Stimulated activated CD4-positive, alpha-beta T cell treated with anti-CD3 and anti-CD28 coated beads, Interleukin-2, amount 100 ng/mL, for 48 hours (primary cell): ENCODE data around the gene TMEM183A.
"Not testable (repeated sequence)": the region's sequence is repeated elsewhere in the genome, so short reads cannot be mapped to it uniquely, and the experiment has no call there.

ENCODE experiments used
- DNase-seq, 2 donors: peaks; one replicate each; pipeline ENCODE4 v3.0.0-alpha.2; 2020

Gene TMEM183A

DNA sequence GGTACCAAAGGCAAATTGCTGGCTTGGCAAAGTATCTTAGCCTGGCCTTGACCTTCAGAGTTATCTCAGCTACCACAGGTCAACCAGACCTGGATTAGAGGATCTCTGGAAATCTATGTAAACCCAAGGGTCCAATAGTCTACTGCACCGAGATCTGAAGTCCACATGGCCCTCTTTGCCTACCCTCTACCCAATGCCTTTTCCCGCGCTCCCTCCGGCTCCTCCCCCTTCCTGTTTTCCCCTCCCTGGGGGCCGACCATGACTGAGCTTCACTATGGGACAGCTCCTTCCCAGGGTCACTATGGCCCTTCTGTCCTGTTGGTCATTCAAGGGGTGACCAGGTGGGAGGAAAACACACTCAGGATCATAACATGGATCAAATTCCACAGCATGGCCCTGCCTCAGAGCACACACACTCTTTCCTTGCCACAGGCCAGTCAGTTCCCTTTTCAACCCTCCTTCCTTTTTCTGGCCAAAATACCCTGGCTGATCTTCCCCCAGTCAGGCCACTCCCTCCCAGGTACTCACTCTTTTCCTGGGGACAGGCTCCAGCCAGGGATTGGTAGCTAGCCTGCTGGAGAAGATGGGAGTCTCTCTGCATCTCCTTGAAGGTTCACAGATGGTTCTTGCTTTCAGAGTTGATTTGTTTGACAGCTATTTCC, 19.1 kb upstream of the TMEM183A start:
- no peak for DNase-seq

DNA sequence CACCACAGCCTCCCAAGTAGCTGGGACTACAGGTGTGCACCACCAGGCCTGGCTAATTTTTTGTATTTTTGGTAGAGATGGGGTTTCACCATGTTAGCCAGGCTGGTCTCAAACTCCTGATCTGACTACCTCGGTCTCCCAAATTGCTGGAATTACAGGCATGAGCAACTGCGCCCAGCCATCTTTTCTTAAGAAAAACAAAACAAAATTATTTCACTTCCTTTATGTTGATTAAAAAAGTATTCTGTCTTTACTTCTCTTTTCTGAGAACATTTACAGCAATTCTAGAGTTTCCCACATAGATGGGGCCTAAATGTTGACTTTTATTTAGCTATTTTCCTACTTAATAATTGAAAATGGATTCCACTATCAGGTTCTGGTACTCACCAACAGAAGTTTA, 17.3 kb upstream of the TMEM183A start:
- DNase-seq: no peak

DNA sequence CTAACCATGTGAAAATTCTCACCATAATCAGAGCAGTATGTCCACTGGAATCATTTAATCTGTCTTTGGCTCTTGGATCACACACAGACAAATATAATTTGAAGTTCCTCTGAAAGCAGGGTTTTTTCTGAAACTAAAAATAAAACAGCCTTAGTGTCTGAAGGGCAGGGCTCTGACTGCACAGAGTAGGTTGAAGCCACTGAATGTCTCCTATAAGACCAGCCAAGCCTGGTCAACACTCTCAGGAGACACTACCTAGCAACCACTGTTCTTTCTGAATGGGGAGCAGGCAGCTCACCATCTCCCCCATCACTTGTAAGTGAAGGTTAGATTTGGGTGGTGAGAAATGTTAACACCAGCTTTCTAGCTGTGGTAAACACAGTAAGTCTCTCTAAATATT, 16.1 kb upstream of the TMEM183A start:
- no peak for DNase-seq

DNA sequence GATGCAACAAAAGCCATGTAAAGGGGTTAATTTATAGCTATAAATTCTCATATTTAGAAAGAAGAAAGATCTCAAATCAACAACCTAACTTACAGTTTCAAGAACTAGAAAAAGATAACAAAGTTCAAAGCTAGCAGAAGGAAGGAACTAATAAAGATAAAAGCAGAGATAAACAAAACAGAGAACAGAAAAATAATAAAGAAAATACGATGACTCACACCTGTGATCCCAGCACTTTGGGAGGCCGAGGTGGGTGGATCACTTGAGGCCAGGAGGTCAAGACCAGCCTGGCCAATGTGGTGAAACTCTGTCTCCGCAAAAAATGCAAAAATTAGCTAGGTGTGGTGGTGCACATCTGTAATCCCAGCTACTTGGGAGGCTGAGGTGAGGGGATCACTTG, 12.4 kb upstream of the TMEM183A start:
- DNase-seq: no peak

DNA sequence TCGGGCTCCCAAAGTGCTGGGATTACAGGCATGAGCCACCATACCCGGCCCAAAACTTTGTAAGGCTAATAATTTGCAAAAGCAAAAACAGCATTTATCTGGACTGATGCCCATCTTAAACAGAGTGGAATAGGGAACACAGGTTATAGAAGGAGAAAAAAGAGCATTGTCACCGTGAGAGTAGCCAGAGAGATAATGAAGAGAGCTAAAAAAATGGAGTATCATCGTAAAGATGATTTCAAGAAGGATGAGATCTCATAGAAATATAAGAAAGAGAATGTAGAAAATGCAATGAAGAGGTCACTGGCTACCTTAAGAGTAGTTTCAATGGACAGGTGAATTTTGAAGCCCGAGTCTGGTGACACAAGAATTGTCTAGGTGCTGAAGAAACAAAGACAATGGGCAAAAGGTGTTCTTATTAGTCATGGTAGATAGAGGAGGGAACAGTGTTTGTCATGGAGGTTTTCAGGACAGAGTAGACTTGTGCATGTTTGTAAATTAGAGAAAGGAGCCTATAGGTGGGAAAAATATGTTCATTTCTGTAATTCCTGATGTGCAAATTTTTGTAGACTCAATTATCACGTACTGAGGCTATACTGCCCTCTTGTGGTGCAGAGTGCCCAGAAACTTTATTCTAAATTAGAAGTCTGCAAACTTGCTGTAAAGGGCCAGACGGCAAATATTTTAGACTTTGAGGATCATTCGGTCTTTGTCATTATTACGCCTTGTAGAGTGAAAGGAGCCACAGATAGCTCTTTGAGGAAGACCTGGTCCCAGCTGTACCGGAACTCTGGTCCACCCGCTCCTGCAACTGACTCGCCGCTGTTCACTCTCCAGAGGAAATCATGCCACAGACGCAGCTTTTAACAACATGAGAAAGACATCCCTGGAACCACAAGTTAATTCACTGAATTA, 8.1 kb upstream of the TMEM183A start:
- DNase-seq: peak; percentile 70 to 75

DNA sequence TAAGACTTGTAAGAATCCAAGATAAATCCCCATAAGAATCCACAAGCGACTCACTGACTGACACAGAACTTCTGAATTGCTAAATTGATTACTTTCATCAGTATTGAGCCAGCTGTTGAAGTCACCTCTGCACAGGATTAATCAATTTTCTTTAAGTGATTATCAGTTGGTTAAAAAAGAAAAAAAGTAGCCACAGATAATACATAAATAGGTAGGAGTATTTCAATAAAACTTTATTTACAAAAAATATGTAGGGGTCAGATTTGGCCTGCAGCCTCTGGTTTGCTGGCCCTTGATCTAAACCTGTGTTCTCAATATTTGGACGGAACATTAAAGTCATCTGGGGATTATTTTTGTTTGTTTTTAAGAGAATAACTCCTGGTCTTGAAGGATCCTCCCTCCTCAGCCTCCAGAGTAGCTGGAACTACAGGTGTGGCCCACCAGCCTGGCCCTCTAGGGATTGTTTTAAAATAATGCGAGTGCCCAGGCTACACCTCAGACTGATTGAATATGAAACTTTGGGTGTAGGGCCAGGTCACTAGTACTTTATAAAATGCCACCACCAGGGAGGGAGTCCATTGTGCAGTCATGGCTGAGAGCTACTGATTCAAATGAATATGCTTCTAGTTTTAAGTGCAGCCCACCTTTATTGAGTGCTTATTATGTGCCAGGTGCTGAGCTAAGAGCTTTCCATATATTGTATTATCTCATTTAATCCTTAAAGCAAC, 6.8 kb upstream of the TMEM183A start:
- no peak for DNase-seq

DNA sequence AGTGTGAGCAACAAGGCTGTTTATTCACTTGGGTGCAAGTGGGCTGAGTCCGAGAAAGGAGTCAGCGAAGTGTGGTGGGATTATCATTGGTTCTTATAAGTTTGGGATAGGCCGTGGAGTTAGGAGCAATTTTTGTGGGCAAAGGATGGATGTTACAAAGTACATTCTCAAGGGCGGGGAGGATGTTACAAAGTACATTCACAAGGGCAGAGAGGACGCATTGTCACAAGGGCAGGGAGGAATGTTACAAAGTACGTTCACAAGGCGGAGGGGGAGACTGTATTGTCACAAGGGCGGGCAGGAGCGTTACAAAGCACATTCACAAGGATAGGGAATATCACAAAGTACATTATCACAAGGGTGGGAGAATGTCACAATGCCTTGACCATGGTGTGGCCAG, 5.2 kb upstream of the TMEM183A start:
- no peak for DNase-seq

DNA sequence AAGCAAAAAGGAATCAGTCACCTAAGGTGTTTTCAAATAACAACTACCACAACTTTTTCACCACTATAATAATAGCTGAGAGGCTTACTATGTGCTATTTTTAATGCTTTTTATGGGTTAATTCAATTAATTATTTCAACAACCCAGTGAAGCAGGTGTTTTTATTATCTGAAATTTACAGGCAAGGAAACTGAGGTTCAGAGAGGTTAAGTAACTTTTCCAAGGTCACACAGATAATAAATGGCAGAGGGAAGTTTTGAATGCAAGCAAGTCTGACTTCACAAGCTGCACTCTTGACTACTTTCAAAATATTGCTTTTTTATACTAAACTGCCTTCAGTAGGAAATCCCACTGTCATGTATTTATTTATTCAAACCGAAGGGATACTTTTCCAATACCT, 4.2 kb upstream of the TMEM183A start:
- no peak for DNase-seq

DNA sequence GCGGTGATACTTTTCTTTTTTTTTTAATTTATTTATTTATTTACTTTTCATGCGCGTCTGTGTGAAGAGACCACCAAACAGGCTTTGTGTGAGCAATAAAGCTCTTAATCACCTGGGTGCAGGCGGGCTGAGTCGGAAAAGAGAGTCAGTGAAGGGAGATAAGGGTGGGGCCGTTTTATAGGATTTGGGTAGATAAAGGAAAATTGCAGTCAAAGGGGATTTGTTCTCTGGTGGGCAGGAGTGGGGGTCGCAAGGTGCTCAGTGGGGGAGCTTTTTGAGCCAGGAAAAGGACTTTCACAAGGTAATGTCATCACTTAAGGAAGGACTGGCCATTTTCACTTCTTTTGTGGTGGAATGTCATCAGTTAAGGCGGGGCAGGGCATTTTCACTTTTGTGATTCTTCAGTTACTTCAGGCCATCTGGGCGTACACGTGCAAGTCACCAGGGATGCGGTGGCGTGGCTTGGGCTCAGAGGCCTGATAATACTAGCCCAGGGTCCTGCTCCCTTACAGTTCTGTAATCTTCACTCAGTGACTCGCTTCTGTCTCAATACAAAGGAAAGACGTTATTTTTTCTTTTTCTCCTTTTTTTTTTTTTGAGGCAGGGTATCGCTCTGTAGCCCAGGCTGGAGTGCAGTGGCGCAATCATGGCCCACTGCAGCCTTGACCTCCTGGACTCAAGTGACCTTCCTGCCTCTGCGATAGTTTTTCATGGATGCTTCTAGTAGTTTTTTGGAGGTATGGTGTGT, 1.6 kb upstream of the TMEM183A start:
- not testable (repeated sequence) for DNase-seq

DNA sequence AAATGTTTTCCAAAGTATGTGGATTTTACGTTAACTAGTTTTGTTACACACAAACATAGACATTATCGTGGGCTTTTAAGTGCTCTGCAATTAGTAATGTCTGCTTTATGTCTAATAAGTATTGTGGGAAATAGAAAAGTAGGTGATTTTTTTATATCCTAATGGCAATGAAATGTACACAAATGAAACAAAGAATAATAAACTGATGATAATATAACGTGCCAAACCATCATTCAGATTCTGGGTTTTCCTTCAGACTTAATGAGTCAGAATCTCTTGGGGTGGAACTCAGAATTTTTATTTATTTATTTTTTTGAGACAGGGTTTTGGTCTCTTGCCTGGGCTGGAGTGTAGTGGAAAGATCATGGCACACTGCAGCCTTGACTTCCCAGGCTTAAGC, 2.0 kb downstream of the TMEM183A start:
- DNase-seq: no peak

DNA sequence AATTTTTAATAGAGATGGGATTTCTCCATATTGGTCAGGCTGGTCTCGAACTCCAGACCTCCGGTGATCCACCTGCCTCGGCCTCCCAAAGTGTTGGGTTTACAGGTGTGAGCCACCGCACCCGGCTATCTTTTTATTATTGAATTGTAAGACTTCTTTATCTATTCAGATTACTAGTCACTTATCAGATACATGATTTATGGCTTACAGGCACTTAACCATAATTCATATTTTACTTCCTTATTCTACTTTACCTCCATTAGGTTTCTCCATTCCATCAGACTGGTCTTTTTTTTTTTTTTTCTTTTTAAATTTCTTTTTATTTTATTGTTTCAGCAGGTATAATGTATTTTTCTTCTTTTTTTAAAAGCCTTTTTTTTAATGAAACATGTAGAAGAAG, 4.4 kb downstream of the TMEM183A start:
- no peak for DNase-seq

DNA sequence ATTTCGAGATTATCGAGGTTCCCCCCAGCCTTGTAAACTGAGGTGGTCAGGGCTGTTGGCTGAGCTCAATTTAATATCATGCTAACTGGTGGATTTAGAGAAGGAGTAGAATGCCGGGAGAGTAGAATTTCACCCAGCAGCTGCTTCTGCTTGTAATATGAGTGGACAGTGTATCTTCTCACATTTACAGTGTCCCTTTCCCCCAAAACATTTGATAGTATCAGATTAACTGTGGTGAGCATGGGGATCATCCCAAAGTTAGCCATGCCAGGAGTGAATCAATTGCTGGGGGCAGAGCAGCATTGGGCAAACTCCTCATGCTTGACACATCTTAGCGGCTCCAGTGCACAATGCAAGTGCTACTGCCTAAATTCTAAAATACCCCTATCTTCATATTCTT, 9.9 kb downstream of the TMEM183A start:
- DNase-seq: no peak

DNA sequence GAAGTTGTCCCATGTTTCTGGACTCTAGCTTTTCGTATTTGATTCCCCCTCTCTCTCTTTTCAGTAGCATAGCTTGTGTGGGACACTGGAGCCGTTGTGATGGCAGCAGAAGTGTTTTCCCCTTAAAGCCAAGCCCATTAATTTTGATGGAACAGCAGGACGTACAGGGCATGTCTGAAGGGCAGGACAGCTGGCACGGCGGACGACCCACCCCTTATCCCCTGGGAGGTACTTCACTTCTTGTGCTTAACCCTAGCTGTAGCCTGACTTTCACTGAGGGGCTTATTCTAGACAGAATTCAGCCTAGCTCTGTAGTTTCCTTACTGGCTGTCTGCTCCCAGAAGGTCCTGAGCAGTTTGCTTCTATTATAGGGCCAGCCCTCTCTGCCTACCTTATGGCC, 10.5 kb downstream of the TMEM183A start:
- DNase-seq: no peak

DNA sequence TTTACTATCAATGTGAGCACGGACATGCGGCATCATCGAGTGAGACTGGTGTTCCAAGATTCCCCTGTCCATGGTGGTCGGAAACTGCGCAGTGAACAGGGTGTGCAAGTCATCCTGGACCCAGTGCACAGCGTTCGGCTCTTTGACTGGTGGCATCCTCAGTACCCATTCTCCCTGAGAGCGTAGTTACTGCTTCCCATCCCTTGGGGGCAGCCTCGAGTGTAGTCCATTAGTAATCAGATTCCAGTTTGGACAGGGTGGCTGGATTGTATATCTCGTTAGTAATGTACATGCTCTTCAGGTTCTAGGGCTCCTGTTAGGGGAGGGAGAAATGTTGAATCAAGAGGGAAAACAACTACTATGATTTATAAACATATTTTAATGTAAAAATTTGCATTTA, 15.7 kb downstream of the TMEM183A start:
- DNase-seq: not testable (repeated sequence)

DNA sequence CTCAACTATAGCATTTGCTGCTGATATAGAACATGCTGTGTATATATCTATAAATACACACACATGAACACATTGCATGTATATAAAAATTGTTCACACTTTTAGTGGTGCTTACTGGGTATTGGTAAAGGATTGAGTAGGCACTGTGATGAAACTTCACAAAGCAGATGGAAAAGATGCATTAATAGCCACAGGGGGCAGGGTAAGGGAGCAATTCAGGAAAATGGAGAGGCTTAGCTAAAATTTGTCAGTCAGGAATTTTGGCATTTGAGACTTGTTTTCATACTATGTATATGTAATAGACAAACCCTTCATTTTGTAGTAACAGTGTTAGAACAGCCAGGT, 18.5 kb downstream of the TMEM183A start:
- DNase-seq: no peak

DNA sequence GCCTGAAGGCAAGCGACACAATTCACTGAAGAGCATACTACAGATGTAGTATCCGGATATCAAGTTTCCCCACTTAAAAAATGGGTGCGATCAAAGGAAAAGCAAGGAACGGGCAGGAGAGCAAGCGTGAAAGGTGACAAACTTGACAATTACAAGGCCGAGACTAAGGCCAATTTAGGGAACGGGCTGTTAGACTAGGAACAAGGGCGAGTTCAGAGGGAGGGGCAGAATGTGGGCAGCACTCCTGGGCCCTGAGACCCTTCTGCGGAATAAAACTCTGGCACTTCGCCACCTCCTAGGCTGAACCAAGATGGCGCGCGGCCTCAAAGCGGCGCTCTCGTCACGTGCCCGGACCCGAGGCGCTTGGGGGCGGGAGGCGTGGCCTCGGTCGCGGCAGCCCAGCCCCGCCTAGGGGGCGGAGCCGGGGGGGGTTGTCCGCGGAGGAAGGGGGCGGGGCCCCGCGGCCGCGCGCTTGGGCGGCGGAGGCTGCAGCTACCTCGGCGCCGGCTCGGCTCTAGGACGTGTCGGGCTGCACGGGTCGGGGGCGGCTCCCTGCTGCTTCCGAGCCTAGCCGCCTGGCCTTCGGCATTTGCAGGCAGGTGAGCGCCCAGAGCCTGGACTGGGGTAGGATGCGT, 19.0 kb downstream of the TMEM183A start, which contains the start of gene PPFIA4:
Gene PPFIA4, plus strand, starts transcription at position 461 of the 635 bp plus-strand sequence. CDS start 12,518 bp downstream, outside the sequence.
- peak; percentile 85 to 93 for DNase-seq

DNA sequence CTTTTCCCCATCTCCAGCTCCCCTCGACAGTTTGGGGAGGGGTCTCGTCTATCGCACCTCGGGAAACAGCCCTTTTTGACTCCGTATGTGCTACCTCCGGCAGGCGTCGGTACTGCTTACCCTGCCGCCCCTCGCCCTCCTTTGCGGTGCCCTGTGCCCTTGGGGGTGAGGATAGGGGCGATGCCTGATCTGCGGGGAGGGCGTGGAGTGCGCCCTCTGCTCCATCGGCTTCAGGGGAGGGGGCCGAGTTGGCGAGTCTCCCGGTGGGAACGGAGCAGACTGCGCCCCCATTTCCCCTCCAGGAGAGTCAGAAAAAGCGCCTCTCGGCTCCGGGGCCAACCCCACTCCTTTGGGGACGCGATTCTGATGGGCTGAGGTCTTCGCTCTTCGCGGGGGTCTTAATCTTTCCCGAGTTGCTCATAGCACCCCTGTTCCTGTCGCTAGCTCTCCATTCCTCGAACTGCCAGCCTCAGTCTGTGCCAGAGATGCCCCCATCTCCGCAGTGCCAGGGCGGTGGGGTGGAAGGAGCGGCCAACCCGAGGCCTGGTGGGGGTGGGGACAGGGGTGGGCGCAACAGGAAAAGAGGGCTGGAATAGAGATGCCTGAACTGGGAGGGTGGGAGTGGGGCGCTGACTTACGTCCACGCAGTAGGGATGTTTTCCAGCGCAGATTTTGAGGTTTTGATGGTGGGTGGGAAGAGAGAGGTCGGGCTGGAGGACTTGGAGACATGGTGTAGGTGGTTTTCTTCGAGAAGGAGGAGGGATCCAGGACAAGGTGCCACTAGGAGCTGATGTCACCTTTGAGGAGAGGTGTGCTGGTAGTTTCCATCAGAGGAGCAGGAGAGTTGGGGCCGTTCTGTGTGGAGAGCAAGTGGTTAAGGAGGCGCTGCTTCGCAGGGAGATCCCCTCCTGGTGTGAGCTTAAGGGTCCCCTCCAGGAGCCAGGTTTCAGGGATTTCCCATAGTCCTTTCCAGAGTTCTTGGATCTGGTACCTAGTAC, 19.8 kb downstream of the TMEM183A start:
- DNase-seq: no peak

DNA sequence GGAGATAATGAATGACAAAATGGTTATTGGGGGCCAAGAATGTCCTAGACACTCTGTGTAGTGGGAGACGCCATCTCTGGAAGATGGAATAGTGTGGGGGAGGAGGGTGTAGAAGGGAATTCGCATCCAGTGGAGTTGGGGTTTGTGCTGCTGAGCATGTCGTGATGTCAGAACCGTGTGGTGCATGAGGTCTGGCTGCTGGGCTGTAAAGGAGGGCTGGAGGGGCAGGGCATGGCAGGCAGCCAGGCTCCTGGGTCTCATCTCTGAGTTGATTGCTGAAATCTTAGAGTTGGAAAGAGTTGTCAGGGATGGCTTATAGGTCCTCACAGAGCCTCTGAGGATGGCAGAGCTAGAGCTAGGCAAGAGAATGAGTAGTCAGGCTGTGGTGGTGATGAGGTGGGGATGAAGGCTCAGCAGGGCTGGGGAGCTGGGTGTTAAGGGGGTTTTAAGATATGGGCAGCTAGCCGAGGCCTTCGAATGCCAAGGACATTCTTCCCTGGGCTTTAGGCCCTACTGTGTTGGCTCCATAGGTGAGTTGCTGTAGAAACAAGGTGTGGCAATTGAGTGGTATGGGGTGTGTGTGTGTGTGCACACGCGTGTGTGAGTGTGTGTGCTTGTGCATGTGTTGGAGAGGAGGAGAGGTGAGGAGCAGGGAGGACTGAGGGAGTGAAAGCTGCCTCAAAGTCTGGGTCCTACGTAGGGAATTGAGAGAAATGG, 21.1 kb downstream of the TMEM183A start:
- no peak for DNase-seq

DNA sequence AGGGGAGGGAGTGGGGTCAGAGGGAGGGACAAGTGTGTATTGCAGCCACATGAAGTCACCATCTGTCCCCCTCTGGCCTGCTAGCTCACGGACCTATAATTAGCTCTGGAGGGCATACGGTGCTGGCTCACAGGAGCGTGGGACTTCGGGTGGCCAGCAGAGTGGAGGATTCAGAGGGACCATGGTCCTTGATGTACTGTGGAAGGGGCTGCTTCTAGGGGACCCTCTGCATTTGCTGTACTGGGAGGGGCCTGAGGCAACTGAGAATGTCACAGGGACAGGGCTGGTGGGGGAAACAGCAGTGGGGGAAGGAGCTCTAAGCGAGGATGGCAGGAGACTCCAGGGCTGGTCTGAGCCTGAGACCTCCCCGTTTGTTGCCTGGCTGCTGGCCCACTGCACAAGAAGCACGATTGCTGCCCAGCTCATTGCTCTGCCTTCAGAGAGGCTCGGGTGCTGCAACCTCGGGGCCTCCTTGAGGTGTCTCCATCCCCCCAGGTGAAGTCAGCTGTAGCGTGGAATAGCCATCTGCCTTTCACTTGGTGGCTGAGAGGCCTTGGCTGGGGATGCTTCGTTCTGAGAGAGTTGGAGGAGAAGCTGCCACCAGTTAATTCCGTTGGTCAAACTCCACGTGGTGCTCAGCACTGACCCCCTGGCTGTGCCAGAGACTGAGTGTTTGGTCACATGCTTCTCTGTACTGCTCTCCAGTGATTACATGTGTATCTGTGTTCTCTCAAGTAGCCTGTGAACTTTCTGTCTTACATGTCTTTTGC, 21.8 kb downstream of the TMEM183A start:
- no peak for DNase-seq

DNA sequence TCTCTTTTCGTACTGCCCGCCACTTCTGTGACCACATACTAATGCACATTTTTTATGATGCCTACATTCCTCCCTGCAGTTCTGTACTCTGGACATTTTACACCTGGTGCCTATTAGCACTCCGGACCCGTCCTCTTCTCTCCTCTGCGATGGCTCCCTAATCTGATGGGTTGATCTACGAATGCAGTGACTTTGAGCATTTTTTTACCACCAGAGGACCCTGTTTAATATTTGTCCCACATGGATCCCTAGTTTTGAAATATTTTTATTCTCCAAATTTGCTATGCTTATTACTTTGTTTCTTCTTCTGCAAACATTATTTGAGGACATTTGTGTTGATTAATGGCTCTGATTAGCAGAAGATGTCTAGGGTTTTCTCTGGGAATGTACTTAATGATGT, 24.3 kb downstream of the TMEM183A start:
- no peak for DNase-seq
